Cardiac fibroblast (primary cell): Measurements from ENCODE around the gene EPOP.
A peak's percentile ranks its signal among the peaks of the same experiment; 100 is the strongest.

Experiments used
- DNase-seq, 2 donors: peaks; one replicate each; pipeline versions ENCODE4 v3.0.0 to v3.0.0-alpha.2; 2010; ENCODE audit warnings: low read depth in 2 of 2
- H3K4me3 ChIP-seq, 2 donors: replicated peaks in 1 of 2; 1 replicate in 1 of 2; 2 replicates in 1 of 2; pipeline ENCODE4 v1.5.1; 2011; ENCODE audit warnings: low read depth in 2 of 2, low read length in 2 of 2, mild to moderate bottlenecking in 2 of 2, moderate library complexity in 1 of 2
- TF ChIP-seq, protein P1 (sequence below): IDR thresholded peaks from one replicate; pipeline ENCODE4 v1.5.1; 2011; ENCODE audit warnings: low read depth, mild to moderate bottlenecking, low read length, inconsistent platforms

EPOP gene

DNA sequence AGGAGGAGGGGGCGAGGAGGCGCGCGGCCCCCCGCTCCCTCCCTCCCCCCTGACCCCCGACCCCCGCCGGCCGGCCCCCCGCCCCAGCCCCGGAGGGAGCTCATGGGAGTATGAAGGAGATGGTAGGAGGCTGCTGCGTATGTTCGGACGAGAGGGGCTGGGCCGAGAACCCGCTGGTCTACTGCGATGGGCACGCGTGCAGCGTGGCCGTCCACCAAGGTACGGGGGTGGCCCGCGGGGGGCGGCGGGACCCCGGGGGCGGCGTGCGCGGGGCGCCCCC lies 30.7 kb upstream of the EPOP start:
- TF ChIP-seq, protein P1, sequence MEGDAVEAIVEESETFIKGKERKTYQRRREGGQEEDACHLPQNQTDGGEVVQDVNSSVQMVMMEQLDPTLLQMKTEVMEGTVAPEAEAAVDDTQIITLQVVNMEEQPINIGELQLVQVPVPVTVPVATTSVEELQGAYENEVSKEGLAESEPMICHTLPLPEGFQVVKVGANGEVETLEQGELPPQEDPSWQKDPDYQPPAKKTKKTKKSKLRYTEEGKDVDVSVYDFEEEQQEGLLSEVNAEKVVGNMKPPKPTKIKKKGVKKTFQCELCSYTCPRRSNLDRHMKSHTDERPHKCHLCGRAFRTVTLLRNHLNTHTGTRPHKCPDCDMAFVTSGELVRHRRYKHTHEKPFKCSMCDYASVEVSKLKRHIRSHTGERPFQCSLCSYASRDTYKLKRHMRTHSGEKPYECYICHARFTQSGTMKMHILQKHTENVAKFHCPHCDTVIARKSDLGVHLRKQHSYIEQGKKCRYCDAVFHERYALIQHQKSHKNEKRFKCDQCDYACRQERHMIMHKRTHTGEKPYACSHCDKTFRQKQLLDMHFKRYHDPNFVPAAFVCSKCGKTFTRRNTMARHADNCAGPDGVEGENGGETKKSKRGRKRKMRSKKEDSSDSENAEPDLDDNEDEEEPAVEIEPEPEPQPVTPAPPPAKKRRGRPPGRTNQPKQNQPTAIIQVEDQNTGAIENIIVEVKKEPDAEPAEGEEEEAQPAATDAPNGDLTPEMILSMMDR: no peak
- DNase-seq: no peak
- H3K4me3 ChIP-seq: peak overlapping the region; percentile 77 to 84

DNA sequence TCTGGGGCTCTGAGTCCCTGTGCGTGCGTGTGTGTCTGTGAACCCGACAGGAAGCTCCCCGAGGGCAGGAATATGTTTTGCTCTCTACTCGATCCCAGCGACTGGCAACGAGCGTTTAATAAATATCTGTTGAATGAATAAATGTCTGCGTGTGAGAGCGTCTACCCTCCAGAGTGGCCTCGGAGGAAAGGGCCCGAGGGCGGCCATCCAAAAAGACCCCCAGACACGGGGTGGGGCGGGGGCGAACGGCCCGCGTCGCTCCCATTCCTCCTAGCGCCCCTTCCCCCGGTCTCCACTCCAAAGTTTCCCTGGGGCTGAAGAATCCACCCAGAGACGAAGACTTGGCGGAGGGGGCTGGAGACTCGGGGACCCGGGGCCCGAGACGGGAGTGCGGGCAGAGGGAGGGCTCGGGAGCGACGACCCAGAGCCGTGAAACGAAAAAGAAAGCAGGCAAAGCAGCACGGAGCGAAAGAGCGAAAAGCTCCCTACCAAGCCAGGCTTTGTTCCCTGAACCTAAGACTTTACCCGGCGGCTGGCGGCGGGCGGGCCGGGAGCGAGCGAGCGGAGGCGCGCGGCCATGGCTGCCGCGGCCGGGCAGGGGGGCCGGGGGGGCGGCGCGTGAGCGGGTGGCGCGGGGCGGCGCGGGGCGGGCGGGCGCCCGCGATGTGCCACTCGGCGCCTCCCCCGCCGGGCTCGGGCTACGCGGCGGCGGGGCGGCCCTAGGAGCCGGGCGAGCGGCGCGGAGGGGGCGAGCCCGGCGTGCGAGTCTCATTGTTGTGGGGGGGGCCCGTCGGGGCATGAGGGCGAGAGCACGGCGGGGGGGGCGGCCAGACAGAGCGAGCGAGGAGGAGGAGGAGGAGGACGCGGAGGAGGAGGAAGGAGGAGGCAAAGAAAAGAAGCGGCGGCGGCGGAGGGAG lies 30.1 kb upstream of the EPOP start, which contains the start of gene MLLT6:
Gene MLLT6, plus strand, starts transcription at position 668 of the 917 bp plus-strand sequence. CDS start 360 bp downstream, outside the sequence.
- peak; percentile 72 to 80 for DNase-seq
- H3K4me3 ChIP-seq: peak within 1 kb of the TSS; percentile 77 to 84
- TF ChIP-seq, protein P1: no peak

DNA sequence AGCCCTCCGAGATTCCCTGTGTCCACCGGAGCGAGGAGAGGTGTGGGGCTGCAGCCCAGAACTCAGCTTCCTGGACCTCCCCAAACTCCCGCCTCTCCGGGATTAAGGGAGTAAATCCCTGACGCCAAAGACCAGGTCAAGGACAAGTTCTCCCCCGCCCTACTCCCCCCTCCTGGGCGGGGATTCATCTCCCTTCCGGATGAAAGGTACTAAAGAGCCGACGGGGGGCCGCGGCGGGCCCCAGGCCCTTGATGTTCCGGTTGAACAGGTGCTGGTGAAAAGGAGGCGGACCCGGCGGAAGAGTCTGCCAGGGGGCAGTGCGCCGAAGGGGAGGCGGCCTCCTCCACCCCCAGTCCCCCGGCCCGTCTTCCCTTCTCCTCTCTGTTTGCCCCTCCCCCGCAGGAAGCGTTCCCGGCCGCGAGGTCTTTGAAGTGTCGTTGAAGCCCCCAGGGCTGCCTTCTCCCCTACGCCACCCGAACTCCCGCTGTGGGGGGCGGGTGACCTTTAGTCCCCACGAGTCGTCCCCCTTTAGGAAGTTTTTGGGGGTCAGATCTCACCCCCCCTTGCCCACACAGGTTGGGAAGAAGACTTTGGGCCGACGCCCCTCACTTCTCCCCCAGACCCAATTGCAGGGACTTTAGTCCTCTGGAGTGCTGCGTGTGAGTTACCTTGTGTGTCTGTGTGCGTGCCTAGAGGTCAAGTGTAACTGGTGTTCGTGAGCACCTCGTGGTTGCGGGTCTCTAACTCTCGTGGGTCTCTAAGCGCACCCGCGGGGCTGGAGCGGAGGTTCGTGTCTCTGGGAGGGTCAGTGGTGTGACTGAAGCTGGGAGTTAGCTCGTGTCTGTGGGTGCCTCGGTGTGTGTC lies 29.2 kb upstream of the EPOP start:
- TF ChIP-seq, protein P1: no peak
- DNase-seq: peak in 1 of 2 donors; percentile 41
- H3K4me3 ChIP-seq: peak overlapping the region; percentile 77 to 79

DNA sequence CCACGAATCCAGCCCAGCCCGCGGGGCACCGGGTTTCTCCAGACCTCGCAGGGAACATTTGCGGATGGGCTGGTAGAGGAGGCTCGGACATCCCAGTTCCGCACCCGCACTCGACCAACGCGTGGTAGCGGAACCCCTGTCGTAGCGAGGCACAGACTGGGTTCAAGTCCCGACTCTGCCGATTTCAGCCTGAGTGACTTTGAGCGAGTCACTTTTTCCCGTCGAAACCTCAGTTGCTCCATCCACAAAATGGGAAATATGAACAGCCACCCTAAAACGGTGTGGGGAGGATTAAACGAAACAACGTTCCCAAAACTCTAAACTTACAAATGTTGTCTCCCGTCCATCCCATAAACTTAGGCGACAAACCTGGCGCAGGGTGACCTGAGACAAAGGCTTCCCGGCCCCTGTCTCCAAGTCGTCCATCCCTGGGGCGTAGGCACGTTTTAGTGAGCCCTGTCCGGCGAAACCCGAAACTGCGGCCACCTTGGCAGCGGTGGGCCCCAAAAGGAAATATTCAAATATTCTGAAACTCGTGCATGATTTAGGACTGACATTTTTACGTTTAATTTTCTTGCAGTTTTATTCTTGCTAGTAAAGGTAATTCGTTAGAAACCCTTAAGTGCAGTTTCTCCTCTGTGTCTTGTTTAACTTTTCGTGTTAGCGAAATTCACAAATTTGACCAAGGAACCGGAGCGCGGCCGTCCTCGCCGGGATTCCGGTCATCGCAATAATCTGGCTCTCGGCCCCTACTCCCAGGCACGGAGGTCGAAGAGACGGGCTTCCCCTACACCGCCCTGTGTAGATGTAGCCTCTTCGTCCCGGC lies 28.4 kb upstream of the EPOP start:
- peak overlapping the region; percentile 77 to 79 for H3K4me3 ChIP-seq
- TF ChIP-seq, protein P1: no peak
- DNase-seq: no peak

DNA sequence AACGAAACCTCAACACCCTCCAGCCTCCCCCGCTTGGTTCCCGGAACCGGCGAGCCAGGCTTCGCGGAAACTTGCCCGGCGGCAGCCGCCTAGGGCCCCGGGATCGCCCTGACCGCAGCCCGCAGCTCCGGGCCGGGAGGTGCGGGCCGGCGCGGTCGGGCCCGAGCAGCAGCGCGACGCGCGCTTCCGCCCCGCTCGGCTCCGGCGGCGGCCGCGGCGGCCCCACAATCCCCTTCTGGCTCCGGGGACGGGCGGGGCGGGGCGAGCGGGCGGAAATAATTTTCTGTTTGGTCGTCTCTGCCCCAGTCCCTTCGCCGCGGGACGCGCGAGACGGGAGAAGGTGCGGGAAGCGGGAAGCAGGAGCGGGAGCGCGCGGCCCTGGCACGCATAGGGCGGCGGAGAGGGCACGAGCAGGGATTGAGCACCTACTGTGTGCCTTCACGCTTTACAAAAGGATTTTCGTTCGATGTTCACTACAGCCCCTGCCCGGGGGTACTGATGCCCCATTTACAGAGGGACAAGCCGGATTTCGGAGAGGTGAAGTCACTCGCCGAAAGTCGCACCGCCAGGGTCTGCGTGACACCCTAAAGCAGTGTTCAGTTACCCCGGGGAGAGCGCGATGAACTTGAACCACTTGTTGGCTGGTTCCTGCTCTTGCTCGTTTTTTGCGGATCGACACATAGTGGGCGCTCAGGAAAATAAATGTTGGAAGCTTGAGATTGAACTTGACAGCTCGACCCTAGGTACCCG lies 27.6 kb upstream of the EPOP start:
- TF ChIP-seq, protein P1: no peak
- peak overlapping the region; percentile 71 to 79 for H3K4me3 ChIP-seq
- peak; percentile 84 to 87 for DNase-seq
